Activated T-helper 1 cell treated with anti-CD3 and anti-CD28 coated beads, Interleukin-2, amount 50 U/mL, for 16 hours (primary cell): ENCODE results near the gene CLCN7.

Experiments
- DNase-seq, 2 donors: peaks; one replicate each; pipeline ENCODE4 v3.0.0-alpha.2; 2020; ENCODE audit warnings: low read depth in 1 of 2, low spot score in 1 of 2

CLCN7 gene

DNA sequence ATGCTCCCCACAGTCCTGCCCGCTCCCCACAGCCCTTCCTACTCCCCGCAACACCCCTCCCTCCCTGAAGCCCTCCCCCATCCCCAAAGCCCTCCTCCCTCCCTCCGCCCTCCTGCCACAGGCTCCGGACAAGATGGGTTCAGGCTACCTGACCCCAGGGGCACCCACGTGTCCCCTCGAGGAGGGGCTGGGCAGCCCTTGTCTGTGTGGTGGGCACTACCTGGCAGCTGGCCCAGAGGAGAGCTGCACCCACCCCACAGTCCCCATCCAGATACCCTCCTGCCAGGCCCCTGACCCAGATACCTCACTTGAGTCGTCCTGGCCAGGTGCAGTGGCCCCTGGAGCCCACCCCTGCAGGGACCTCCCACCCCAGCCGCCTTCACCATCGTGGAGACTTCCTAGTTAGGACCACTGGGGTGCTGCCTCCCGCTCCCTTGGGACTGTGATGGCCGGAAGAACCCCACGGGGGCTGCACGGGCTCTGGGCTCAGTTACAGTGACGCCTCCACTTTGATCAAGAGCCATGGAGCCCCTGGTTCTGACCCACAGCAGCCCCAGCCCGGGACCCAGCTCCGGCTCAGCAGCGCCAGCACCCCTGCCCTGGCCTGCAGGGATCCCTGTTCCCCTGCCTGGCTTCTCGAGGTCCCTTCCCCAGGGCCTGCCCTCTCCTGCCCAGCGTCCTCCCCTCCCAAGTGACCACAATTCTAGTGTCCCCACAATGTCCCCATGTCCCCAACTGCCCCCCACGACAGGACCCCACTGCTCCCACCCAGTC is 43.1 kb downstream of the CLCN7 start:
- DNase-seq = no peak

DNA sequence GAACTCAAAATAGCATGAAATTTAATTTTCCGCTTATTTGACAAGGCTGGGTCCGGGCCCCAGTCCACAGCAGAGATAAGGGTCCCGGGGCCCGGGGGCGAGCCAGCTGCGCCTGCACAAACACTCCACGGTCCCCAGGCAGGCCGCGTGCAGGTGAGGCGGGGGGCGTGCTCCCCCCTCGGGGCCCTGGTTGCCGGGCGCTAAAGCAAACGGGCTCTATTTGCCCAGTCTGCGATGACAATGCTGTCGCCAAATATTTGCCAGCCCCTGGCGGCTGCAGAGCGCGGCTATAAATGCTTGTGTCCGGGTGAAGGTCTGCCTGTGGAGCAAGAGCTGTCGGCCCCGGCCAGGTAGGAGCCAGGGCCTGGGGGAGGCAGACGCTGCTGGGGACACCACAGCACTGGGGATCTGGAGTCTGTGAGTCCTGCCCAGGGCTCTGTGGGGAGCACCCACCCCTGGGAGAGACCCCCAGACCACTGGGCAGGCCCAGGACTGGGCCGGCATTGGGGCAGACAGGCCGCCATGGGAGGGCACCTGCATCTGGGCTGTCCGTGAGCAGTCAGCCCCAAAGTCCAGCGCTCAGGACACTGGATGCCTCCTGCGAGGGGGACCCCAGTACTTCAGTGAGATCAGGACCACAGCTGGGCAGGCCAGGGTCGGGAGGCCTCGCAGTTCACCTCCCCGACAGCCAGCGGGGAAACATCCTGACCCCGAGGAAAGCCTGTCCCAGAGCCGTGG is 43.9 kb downstream of the CLCN7 start, which contains the start of gene PERCC1:
Gene PERCC1, plus strand, starts transcription at position 320 of the 738 bp plus-strand sequence. CDS start 1,516 bp downstream, outside the sequence.
- DNase-seq = no peak

DNA sequence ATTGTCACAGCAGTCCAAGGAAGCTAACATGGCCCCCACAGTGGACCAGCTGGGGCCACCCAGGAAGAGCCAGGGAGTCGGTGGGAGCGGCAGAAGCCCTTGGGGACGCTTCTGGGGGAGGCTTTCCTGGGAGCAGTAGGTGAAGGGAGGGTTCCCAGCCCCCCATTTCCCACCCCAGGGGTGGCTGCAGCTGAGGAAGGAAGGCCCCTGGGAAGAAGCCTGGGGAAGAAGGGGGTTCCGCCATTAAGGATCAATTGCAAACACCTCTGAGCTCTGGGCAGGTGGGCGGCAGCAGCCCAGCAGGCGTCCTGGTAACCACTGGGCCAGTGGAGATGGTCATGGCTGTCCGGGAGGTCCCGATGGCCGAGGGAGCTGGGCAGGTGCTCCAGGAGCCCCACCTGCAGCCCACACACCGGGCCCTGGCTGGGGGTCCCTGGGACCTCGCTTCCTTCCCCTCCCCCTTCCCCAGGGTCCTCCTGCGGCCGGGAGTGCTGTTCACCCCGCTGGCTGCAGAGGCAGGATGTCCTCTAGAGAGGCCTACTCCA is 44.5 kb downstream of the CLCN7 start:
- no peak for DNase-seq

DNA sequence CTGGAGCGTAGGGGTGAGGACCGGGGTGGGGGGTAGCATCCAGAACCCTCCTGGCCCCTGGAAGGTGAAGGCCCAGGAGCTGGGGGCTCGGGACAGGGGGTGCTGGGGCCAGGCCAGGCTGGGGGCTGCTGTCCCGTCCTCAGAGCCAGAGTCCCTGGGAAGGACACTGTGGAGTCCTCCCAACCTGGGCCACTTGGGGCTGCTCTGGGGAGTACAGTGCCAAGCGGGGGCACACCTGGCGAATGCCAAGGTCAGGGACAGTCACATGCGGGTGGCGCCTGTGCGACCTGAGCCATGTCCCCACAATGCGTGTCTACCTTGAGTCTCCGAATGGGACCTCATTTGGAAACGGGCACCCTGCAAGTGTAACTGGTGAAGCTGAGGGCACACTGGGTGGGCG is 45.2 kb downstream of the CLCN7 start:
- DNase-seq = no peak

- DNase-seq = no peak
Observed at GRCh38 chr16:1429012-1429411, 45.8 kb downstream of the CLCN7 start.

DNA sequence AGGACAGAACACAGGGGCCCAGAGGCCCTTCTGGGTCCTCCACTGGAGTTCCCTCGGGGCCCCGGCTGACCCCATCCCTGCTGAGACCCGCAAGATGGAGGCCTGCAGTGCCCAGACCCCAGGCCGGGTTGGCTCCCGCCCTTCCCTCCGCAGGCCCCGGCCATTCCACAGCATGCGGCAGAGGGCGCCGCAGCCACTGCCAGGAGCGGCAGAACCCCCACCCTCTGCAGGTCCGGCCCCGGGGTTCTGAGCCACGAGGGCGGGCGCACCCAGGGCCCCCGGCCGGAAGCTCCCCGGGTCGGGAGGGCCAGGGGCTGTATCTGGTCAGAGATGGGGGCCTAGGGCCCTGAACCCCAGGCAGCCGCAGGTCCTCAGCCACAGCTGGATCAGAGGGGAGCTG is 46.3 kb downstream of the CLCN7 start:
- peak in 1 of 2 donors; percentile 21 for DNase-seq

GRCh38 chr16:1427473-1428461 is 47.1 kb downstream of the CLCN7 start:
- no peak for DNase-seq

GRCh38 chr16:1426734-1427471 is 47.9 kb downstream of the CLCN7 start:
- DNase-seq = no peak

- no peak for DNase-seq
Observed at GRCh38 chr16:1425616-1426370, 49.0 kb downstream of the CLCN7 start.

DNA sequence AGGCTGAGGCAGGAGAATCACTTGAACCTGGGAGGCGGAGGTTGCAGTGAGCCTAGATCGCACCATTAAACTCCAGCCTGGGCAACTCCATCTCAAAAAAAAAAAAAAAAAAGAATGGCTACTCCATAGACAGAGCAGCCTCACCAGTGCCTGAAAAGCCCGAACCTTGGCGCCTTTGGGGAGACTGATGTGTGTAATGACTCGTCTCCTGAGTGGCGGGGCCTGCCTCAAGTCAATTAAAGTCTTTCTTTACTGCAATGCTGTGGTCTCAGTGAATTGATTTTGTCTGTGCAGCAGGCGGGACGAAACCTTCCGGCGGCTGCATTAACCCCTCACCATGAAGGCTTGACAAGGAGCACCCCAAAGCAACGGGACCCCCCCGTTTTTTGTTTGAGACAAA is 50.8 kb downstream of the CLCN7 start:
- DNase-seq = no peak

DNA sequence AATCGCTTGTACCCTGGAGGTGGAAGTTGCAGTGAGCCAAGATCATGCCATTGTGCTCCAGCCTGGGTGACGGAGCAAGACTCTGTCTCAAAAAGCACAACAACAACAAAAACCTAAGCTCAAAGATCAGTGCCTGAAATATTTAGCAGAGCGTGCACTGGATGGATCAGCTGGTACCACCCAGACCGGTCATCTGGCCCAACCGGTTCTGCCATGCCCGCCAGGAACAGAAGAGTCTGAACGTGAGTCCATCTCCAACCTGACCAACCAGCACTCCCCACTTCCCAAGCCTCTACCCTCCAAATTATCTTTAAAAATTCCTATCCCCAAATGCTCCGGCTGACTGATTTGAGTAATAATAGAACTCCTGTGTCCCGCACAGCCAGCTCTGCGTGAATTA is 52.8 kb downstream of the CLCN7 start:
- no peak for DNase-seq

DNA sequence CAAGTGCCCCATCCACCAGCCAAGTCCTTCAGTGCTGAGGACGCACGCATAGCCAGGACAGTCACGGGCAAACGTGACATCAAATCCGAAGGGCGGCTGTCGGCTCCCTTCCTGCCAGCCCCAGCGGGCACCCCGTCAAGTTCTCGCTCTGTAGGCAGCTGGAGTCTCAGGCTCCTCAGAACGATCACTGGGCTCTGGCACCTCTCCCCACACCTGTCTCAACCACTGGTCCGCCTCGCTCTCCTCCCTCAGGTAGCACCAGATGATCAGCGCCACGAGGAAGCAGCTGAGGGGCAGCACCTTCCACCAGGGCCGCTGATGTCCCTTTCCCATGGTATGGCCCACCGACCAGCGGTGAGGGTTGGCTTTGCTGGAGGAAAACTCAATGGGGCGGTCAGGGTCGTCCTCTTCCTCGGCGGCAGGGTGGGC is 54.7 kb downstream of the CLCN7 start:
- DNase-seq = no peak

DNA sequence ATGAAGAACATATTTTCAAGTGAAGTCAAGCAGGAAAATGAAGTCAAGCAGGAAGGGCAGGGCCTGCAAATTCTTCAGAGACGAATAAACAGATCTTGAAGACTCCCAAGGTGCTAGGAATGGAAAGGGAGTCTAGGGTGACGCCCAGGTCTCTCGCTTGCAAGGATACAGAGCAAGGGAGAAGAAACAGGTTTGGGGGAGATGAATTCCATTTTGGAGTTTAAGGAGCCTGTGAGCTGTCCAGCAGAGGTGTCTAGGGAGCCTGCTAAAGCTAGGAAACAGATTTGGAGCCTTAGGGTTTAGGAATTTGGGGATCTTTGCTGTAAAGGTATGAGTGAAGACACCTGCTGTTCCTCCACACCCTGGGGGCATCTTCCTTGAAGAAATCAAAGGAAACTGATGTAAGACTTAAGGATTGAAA is 58.3 kb downstream of the CLCN7 start:
- no peak for DNase-seq

DNA sequence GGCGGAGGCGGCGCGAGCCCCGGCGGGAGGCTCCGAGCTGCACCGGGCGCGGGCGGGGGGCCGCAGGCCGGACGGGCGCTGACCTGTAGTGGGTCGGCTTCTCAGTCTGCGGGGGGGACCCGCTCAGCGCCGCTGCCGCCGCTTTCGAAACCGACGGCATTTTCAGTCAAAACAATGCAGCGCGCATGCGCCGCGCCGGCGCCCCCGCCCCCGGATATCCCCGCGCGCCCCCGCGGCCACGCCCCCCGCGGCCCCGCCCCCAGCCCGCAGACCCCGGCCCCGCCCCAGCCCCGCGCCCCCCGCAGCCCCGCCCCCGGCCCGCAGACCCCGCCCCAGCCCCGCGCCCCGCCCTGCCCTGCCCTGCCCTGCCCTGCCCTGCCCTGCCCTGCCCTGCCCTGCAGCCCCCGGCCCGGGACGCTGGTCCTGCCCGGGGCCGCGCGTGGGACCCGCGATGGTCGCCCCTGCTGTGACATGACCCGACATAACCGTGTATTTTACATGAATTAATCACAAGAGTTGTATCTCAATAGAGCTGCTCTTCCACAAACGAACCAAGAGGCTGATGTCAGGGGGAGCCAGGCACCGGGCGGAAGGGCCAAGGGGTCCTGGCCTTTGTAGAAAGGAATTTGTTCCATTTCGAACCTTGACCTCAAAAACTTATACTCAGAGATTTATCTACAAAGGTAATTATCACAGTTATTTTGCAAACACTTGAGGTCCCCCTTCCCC is 60.1 kb downstream of the CLCN7 start, which contains the start of gene UNKL:
Gene UNKL, minus strand, starts transcription at position 173 of the 729 bp plus-strand sequence. Its CDS starts 13 bp downstream, at position 160.
- DNase-seq = peak; percentile 68 to 80

GRCh38 chr16:1413684-1414531 is 60.9 kb downstream of the CLCN7 start:
- peak; percentile 42 to 45 for DNase-seq

DNA sequence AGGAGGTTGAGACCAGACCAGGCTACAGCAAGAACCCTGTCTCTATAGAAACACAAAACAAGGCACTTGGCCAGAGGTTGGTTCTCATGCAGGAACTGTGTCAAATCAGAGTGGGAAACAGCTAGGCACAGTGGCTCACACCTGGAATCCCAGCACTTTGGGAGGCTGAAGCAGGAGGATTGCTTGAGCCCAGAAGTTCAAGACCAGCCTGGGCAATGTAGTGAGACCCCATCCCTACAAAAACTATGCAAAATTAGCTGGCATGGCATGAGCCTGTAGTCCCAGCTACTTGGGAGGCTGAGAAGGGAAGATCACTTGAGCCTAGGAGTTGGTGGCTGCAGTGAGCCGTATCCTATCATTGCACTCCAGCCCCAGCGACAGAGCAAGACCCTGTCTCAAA is 62.0 kb downstream of the CLCN7 start:
- DNase-seq = no peak

DNA sequence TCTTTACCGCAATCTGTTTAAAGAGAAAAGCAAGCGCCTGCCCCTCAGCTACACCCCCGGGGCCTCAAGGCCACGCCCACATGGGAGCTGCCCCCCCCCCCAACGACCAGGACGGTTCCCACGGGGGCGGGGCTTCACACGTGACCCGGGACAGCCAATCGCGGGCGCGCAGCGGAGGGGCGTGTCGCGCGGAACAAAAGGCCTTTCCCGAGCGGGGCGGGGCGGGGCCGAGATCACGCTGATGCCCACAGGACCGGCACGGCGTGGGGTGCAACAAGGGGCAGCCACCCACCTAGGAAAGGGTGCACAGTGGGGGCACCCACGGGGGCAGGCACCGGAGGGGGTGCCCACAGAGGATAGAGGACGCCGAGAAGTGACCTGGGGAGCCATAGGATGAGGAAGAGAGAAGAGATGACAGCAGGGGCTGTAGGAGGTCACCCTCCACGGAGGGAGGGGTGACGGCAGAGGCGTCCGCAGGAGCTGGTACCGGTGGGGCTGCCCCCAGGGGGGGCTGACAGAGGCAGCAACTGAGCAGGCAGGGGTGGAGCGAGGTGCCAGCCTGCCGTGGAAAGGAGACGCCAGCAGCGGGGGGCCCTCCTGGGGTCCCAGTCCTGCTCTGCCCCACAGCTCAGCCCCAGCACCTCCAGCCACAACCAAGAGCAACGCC is 66.5 kb downstream of the CLCN7 start:
- peak; percentile 90 to 93 for DNase-seq
